Endothelial cell (in vitro differentiated cells): ENCODE data around the gene OR5A2. TPM values are rescaled to one million over a fixed set of nuclear protein-coding genes. Genes with fewer than 3 reads are reported as not detected.

Experiments
- DNase-seq: peaks from one replicate; pipeline ENCODE4 v3.0.0; 2021; ENCODE audit warnings: low spot score
- H3K27ac Mint-ChIP-seq: one replicate; pipeline ENCODE4 v1.8.0; 2021; ENCODE audit warnings: mixed read lengths, inconsistent platforms; ENCODE audit not compliant: unreplicated experiment
- H3K27me3 Mint-ChIP-seq: one replicate; pipeline ENCODE4 v1.8.0; 2021; ENCODE audit warnings: mild to moderate bottlenecking, moderate library complexity, mixed read lengths, inconsistent platforms; ENCODE audit not compliant: unreplicated experiment
- H3K36me3 Mint-ChIP-seq: one replicate; pipeline ENCODE4 v1.8.0; 2021; ENCODE audit warnings: mild to moderate bottlenecking, low read depth, mixed read lengths, inconsistent platforms; ENCODE audit not compliant: unreplicated experiment
- H3K4me1 Mint-ChIP-seq: one replicate; pipeline ENCODE4 v1.8.0; 2021; ENCODE audit warnings: mild to moderate bottlenecking, mixed read lengths, inconsistent platforms; ENCODE audit not compliant: unreplicated experiment
- H3K4me3 Mint-ChIP-seq: one replicate; pipeline ENCODE4 v1.8.0; 2021; ENCODE audit warnings: mild to moderate bottlenecking, mixed read lengths, inconsistent platforms; ENCODE audit not compliant: unreplicated experiment
- H3K9me3 Mint-ChIP-seq: one replicate; pipeline ENCODE4 v1.8.0; 2021; ENCODE audit warnings: mixed read lengths, inconsistent platforms; ENCODE audit not compliant: unreplicated experiment
- CTCF ChIP-seq: fragments of 200-600 bp; sonication (generic); IDR thresholded peaks from one replicate; pipeline ENCODE4 v1.5.0; 2021; ENCODE audit warnings: antibody characterized with exemption; ENCODE audit not compliant: unreplicated experiment
- total RNA-seq: library from RNA; stranded (reverse); fragmentation: NEBNext Ultra II Directional; extraction: Animal tissue kit (Norgen Biotek cat#: 25700); gene quantifications from one replicate; pipeline ENCODE4 v1.2.1, GENCODE V29; 2021; ENCODE audit not compliant: unreplicated experiment

The OR5A2 gene
- total RNA-seq, 1 donor from 2014 or later = not detected

GRCh38 chr11:59417023-59417422, 9.2 kb downstream of the OR5A2 start:
- Mint-ChIP-seq H3K4me1 (peaks cover 9% of the 10 kb centered on the region), H3K9me3 (no peaks in the 10 kb centered on the region), H3K4me3 (no peak overlapping the region), H3K27me3 (no peaks in the 10 kb centered on the region), H3K27ac (no peak overlapping the region), H3K36me3 (no peaks in the 10 kb centered on the region)
- TF ChIP-seq CTCF = no peak
- no peak for DNase-seq

GRCh38 chr11:59416613-59417012, 9.6 kb downstream of the OR5A2 start:
- H3K36me3 Mint-ChIP-seq = no peaks in the 10 kb centered on the region
- H3K27me3 Mint-ChIP-seq = no peaks in the 10 kb centered on the region
- H3K4me1 Mint-ChIP-seq = peaks cover 8% of the 10 kb centered on the region
- TF ChIP-seq CTCF = no peak
- no peak overlapping the region for H3K27ac Mint-ChIP-seq
- no peaks in the 10 kb centered on the region for H3K9me3 Mint-ChIP-seq
- no peak overlapping the region for H3K4me3 Mint-ChIP-seq
- DNase-seq = no peak

GRCh38 chr11:59415111-59415510, 11.1 kb downstream of the OR5A2 start:
- H3K4me3 Mint-ChIP-seq = no peak overlapping the region
- no peak for TF ChIP-seq CTCF
- H3K27me3 Mint-ChIP-seq = no peaks in the 10 kb centered on the region
- peaks cover 8% of the 10 kb centered on the region for H3K4me1 Mint-ChIP-seq
- H3K36me3 Mint-ChIP-seq = peaks cover 3% of the 10 kb centered on the region
- peaks cover 8% of the 10 kb centered on the region for H3K9me3 Mint-ChIP-seq
- no peak for DNase-seq
- H3K27ac Mint-ChIP-seq = no peak overlapping the region

- H3K27ac Mint-ChIP-seq = no peak overlapping the region
- peaks cover 10% of the 10 kb centered on the region for H3K9me3 Mint-ChIP-seq
- H3K4me1 Mint-ChIP-seq = no peaks in the 10 kb centered on the region
- H3K27me3 Mint-ChIP-seq = no peaks in the 10 kb centered on the region
- DNase-seq = no peak
- no peak for TF ChIP-seq CTCF
- H3K36me3 Mint-ChIP-seq = peaks cover 3% of the 10 kb centered on the region
- no peak overlapping the region for H3K4me3 Mint-ChIP-seq
These were observed 12.6 kb downstream of the OR5A2 start for GRCh38 chr11:59413646-59414045.

- H3K9me3 Mint-ChIP-seq = peaks cover 12% of the 10 kb centered on the region
- no peak overlapping the region for H3K4me3 Mint-ChIP-seq
- no peaks in the 10 kb centered on the region for H3K27me3 Mint-ChIP-seq
- H3K36me3 Mint-ChIP-seq = no peaks in the 10 kb centered on the region
- no peak for TF ChIP-seq CTCF
- DNase-seq = no peak
- H3K4me1 Mint-ChIP-seq = no peaks in the 10 kb centered on the region
- H3K27ac Mint-ChIP-seq = no peak overlapping the region
These were observed 22.7 kb downstream of the OR5A2 start for GRCh38 chr11:59403546-59403945.
